ENCODE results near the gene GPR173. TPM values are rescaled to one million over a fixed set of nuclear protein-coding genes. Genes with fewer than 3 reads are reported as not detected.

Gene GPR173
- total RNA-seq, 1 donor from 2014 or later: 0.16 TPM

GRCh38 chrX:53082773-53083616, 34.4 kb downstream of the GPR173 start:
- Mint-ChIP-seq H3K4me1 (peaks cover 33% of the 10 kb centered on the region), H3K9me3 (no peaks in the 10 kb centered on the region), H3K36me3 (ENCODE audit: low read depth) (peaks cover 33% of the 10 kb centered on the region), H3K27me3 (no peaks in the 10 kb centered on the region), H3K27ac (peak overlapping the region; percentile 98), H3K4me3 (peak overlapping the region; percentile 91)
- ATAC-seq (ENCODE audit: low read depth) (no peak), DNase-seq (no peak)
- TF ChIP-seq CTCF (IDR thresholded peaks at IDR 0.05): no peak
- POLR2A ChIA-PET: interaction anchor here (0.6 to 2.8 kb wide), 10 partner anchors 9 to 1447 kb away, joined by 3 to 21 read pairs (median 7); partner anchors contain the start of genes GNL3L, KANTR and KDM5C
- CTCF ChIA-PET: interaction anchor here (1.0 kb wide), 1 partner anchor 11 kb away, joined by 6 read pairs; no protein-coding TSS in a partner anchor
- intact Hi-C loops (cut with micrococcal nuclease): loop anchor here (1.0 to 10.0 kb wide), 7 partner anchors 10 to 1724 kb away; partner anchors contain the start of genes HUWE1, KDM5C, MAGED2 and PHF8

GRCh38 chrX:53084043-53084570, 35.5 kb downstream of the GPR173 start:
- Mint-ChIP-seq H3K4me3 (no peak overlapping the region), H3K36me3 (ENCODE audit: low read depth) (peaks cover 37% of the 10 kb centered on the region)
- CTCF ChIA-PET: no interaction called here

GRCh38 chrX:53084863-53085262, 36.3 kb downstream of the GPR173 start:
- POLR2A ChIA-PET: no interaction called here
- TF ChIP-seq CTCF (IDR thresholded peaks at IDR 0.05): no peak
- CTCF ChIA-PET: no interaction called here
- ATAC-seq (ENCODE audit: low read depth) (no peak), DNase-seq (no peak)
- H3K36me3 Mint-ChIP-seq (ENCODE audit: low read depth): peaks cover 37% of the 10 kb centered on the region
- H3K4me3 Mint-ChIP-seq: no peak overlapping the region
- H3K27ac Mint-ChIP-seq: no peak overlapping the region
- peaks cover 46% of the 10 kb centered on the region for H3K4me1 Mint-ChIP-seq
- no peaks in the 10 kb centered on the region for H3K9me3 Mint-ChIP-seq
- H3K27me3 Mint-ChIP-seq: no peaks in the 10 kb centered on the region
- intact Hi-C loops (cut with micrococcal nuclease): loop anchor here (5.0 to 10.0 kb wide), 6 partner anchors 142 to 1722 kb away; partner anchors contain the start of genes HUWE1, KDM5C, MAGED2 and PHF8

More at GRCh38 chrX:53084043-53084570, 35.5 kb downstream of the GPR173 start:
- POLR2A ChIA-PET: interaction anchor here (2.8 kb wide), 1 partner anchor 88 kb away, joined by 21 read pairs; no protein-coding TSS in a partner anchor
- intact Hi-C loops (cut with micrococcal nuclease): loop anchor here (5.0 to 10.0 kb wide), 5 partner anchors 143 to 1723 kb away; partner anchors contain the start of genes HUWE1, KDM5C, MAGED2 and PHF8
- DNase-seq (no peak), ATAC-seq (ENCODE audit: low read depth) (no peak)
- peak overlapping the region; percentile 98 for H3K27ac Mint-ChIP-seq
- peaks cover 43% of the 10 kb centered on the region for H3K4me1 Mint-ChIP-seq
- no peaks in the 10 kb centered on the region for H3K27me3 Mint-ChIP-seq
- no peak for TF ChIP-seq CTCF (IDR thresholded peaks at IDR 0.05)
- H3K9me3 Mint-ChIP-seq: no peaks in the 10 kb centered on the region

- ChIA-PET POLR2A (interaction anchor here (1.4 kb wide), 1 partner anchor 13 kb away, joined by 3 read pairs; no protein-coding TSS in a partner anchor), CTCF (no interaction called here)
- no peak for ATAC-seq (ENCODE audit: low read depth)
- Mint-ChIP-seq H3K27me3 (no peaks in the 10 kb centered on the region), H3K36me3 (ENCODE audit: low read depth) (peaks cover 37% of the 10 kb centered on the region), H3K4me3 (no peak overlapping the region), H3K4me1 (peaks cover 44% of the 10 kb centered on the region), H3K27ac (no peak overlapping the region), H3K9me3 (no peaks in the 10 kb centered on the region)
- no peak for TF ChIP-seq CTCF (IDR thresholded peaks at IDR 0.05)
- intact Hi-C loops (cut with micrococcal nuclease): loop anchor here (5.0 to 10.0 kb wide), 2 partner anchors 599 to 1598 kb away; partner anchors contain the start of gene HUWE1
- DNase-seq: no peak
These were observed 37.2 kb downstream of the GPR173 start for GRCh38 chrX:53085661-53086229.

All from activated B cell treated with CpG ODN at 0.5 μM for 24 hours (primary cell).